CD14-positive monocyte (primary cell): ENCODE measurements around the gene GYS2. TPM values are rescaled to one million over a fixed set of nuclear protein-coding genes. Genes with fewer than 3 reads are reported as not detected.

Experiments
- DNase-seq, 3 donors: peaks; one replicate each; pipeline ENCODE4 v3.0.0-alpha.2; 2011 to 2022
- H2AFZ ChIP-seq: 2 replicates; pipeline ENCODE4 v1.6.0; 2012; ENCODE audit warnings: mild to moderate bottlenecking, low read depth, low read length, inconsistent platforms; ENCODE audit not compliant: insufficient read depth, poor library complexity, severe bottlenecking
- H3K27ac ChIP-seq, 2 donors: 1 replicate in 1 of 2; 2 replicates in 1 of 2; pipeline ENCODE4 v1.5.1; 2012 to 2013; ENCODE audit warnings: low read length in 2 of 2, control low read depth in 1 of 2, inconsistent platforms in 1 of 2, low read depth in 1 of 2, mild to moderate bottlenecking in 1 of 2
- H3K27me3 ChIP-seq, 2 donors: one replicate each; pipeline versions ENCODE4 v1.6.0 to v1.6.1; 2011 to 2013; ENCODE audit warnings: low read length in 2 of 2; ENCODE audit not compliant: control insufficient read depth in 2 of 2, insufficient read depth in 2 of 2
- H3K36me3 ChIP-seq, 2 donors: replicated peaks in 1 of 2; 1 replicate in 1 of 2; 2 replicates in 1 of 2; pipeline versions ENCODE4 v1.5.1 to v1.6.1; 2012 to 2013; ENCODE audit warnings: low read length in 2 of 2, control low read depth in 1 of 2, inconsistent platforms in 1 of 2, mild to moderate bottlenecking in 1 of 2; ENCODE audit not compliant: insufficient read depth in 2 of 2, control insufficient read depth in 1 of 2
- H3K4me1 ChIP-seq, 2 donors: 1 replicate in 1 of 2; 2 replicates in 1 of 2; pipeline versions ENCODE4 v1.5.1 to v1.6.1; 2012 to 2013; ENCODE audit warnings: low read length in 2 of 2, control low read depth in 1 of 2, inconsistent platforms in 1 of 2, mild to moderate bottlenecking in 1 of 2, moderate library complexity in 1 of 2; ENCODE audit not compliant: insufficient read depth in 2 of 2, control insufficient read depth in 1 of 2
- H3K4me2 ChIP-seq: replicated peaks from 2 replicates; pipeline ENCODE3; 2012; ENCODE audit warnings: low read length, moderate library complexity, mild to moderate bottlenecking; ENCODE audit not compliant: poor library complexity, severe bottlenecking; ENCODE audit errors: extremely low read depth
- H3K4me3 ChIP-seq, 3 experiments: fragments of 200-600 bp in 1 of 3; sonication (generic) in 1 of 3; replicated peaks in 1 of 3; 1 replicate in 2 of 3; 2 replicates in 1 of 3; pipeline ENCODE4 v1.5.1; 2011 to 2013; ENCODE audit warnings: low read length in 3 of 3, mild to moderate bottlenecking in 3 of 3, control low read depth in 2 of 3, low read depth in 2 of 3, inconsistent platforms in 1 of 3, moderate library complexity in 1 of 3
- H3K79me2 ChIP-seq: 2 replicates; pipeline ENCODE4 v1.6.0; 2012; ENCODE audit warnings: mild to moderate bottlenecking, control low read depth, inconsistent platforms, low read length, moderate library complexity; ENCODE audit not compliant: insufficient read depth
- H3K9ac ChIP-seq: 2 replicates; pipeline ENCODE4 v1.6.0; 2017; ENCODE audit warnings: low read length, mild to moderate bottlenecking; ENCODE audit not compliant: insufficient read depth, poor library complexity, severe bottlenecking
- H3K9me3 ChIP-seq, 2 donors: replicated peaks in 1 of 2; 1 replicate in 1 of 2; 2 replicates in 1 of 2; pipeline versions ENCODE4 v1.5.1 to v1.6.1; 2012 to 2013; ENCODE audit warnings: low read length in 2 of 2, control low read depth in 1 of 2; ENCODE audit not compliant: control insufficient read depth in 1 of 2, insufficient read depth in 1 of 2
- H4K20me1 ChIP-seq: 2 replicates; pipeline ENCODE4 v1.6.0; 2012; ENCODE audit warnings: mild to moderate bottlenecking, low read length, control low read depth, moderate library complexity; ENCODE audit not compliant: insufficient read depth
- H3K27ac Mint-ChIP-seq, 7 donors: one replicate each; pipeline ENCODE4 v1.8.0; 2020; ENCODE audit warnings: mild to moderate bottlenecking in 7 of 7, mixed read lengths in 7 of 7, moderate library complexity in 6 of 7, inconsistent platforms in 2 of 7
- H3K27me3 Mint-ChIP-seq, 3 donors: one replicate each; pipeline ENCODE4 v1.8.0; 2021 to 2022; ENCODE audit warnings: low read depth in 3 of 3, mild to moderate bottlenecking in 3 of 3, mixed read lengths in 3 of 3, moderate library complexity in 3 of 3, inconsistent platforms in 1 of 3
- H3K36me3 Mint-ChIP-seq, 2 donors: one replicate each; pipeline ENCODE4 v1.8.0; 2020; ENCODE audit warnings: mixed read lengths in 2 of 2, inconsistent platforms in 1 of 2, mild to moderate bottlenecking in 1 of 2
- H3K4me1 Mint-ChIP-seq: one replicate; pipeline ENCODE4 v1.8.0; 2020; ENCODE audit warnings: mild to moderate bottlenecking, mixed read lengths
- H3K4me3 Mint-ChIP-seq, 2 donors: one replicate each; pipeline ENCODE4 v1.8.0; 2020; ENCODE audit warnings: mild to moderate bottlenecking in 2 of 2, mixed read lengths in 2 of 2, moderate library complexity in 1 of 2
- H3K9me3 Mint-ChIP-seq, 7 donors: one replicate each; pipeline ENCODE4 v1.8.0; 2020 to 2022; ENCODE audit warnings: mixed read lengths in 7 of 7, mild to moderate bottlenecking in 6 of 7, moderate library complexity in 6 of 7, inconsistent platforms in 2 of 7
- CTCF ChIP-seq: fragments of 200-600 bp; IDR thresholded peaks from one replicate; pipeline ENCODE4 v1.8.0; 2022; ENCODE audit warnings: antibody characterized with exemption, mild to moderate bottlenecking
- WGBS: methylation state at CpG from one replicate; pipeline ENCODE4 v1.1.5; 2013; ENCODE audit warnings: missing lambda C conversion rate; ENCODE audit not compliant: insufficient coverage; 5-methylcytosine and 5-hydroxymethylcytosine counted together
- intact Hi-C, 2 donors: fragments of 100-400 bp; cut with micrococcal nuclease; formaldehyde crosslinking; loops; one replicate each; pipeline versions ENCODE4 v1.15.0 to v1.15.1; 2023
- polyA plus RNA-seq, 3 donors: library from polyadenylated mRNA; depleted of rRNA in 1 of 3; unstranded in 2 of 3; stranded (reverse) in 1 of 3; fragments of 300-500 nt in 2 of 3; fragments of >200 nt in 1 of 3; fragmentation: Illumina TruSeq in 2 of 3; gene quantifications; 1 replicate in 2 of 3; 2 replicates in 1 of 3; pipeline ENCODE4 v1.2.3, GENCODE V29; 2012 to 2021

Gene GYS2
- polyA plus RNA-seq, 3 donors: not detected

- Mint-ChIP-seq H3K4me1 (no peaks in the 10 kb centered on the region), H3K27ac (no peak overlapping the region), H3K4me3 (no peak overlapping the region), H3K36me3 (no peaks in the 10 kb centered on the region), H3K9me3 (peaks cover 0 to 2% (median 0%) of the 10 kb centered on the region in 7 donors), H3K27me3 (peaks cover 0 to 1% (median under 1%) of the 10 kb centered on the region in 3 donors)
- Histone ChIP-seq H2AFZ (no peak overlapping the region), H3K9ac (no peak overlapping the region), H3K27ac (no peak overlapping the region), H3K9me3 (no peaks in the 10 kb centered on the region), H3K79me2 (no peaks in the 10 kb centered on the region), H3K27me3 (no peaks in the 10 kb centered on the region), H3K4me3 (no peak overlapping the region), H3K4me2 (no peak overlapping the region), H3K4me1 (peaks cover 6 to 10% of the 10 kb centered on the region in 2 donors), H4K20me1 (no peaks in the 10 kb centered on the region), H3K36me3 (no peaks in the 10 kb centered on the region)
- intact Hi-C loops: no loop called here
- WGBS: no CpG with 5 or more reads among the region's 1 CpG
- TF ChIP-seq CTCF: no peak
- DNase-seq: no peak
Measured at GRCh38 chr12:21606175-21606574, 1.5 kb upstream of the GYS2 start.

- no peaks in the 10 kb centered on the region for H3K36me3 ChIP-seq
- H3K4me2 ChIP-seq: no peak overlapping the region
- no peaks in the 10 kb centered on the region for H3K9me3 ChIP-seq
- intact Hi-C loops: no loop called here
- Mint-ChIP-seq H3K27ac (no peak overlapping the region), H3K4me1 (no peaks in the 10 kb centered on the region), H3K4me3 (no peak overlapping the region), H3K27me3 (peaks cover 0 to 2% (median 0%) of the 10 kb centered on the region in 3 donors), H3K9me3 (no peaks in the 10 kb centered on the region), H3K36me3 (no peaks in the 10 kb centered on the region)
- no peak overlapping the region for H3K9ac ChIP-seq
- peaks cover 0 to under 1% of the 10 kb centered on the region in 2 donors for H3K4me1 ChIP-seq
- H4K20me1 ChIP-seq: no peaks in the 10 kb centered on the region
- no peak overlapping the region for H2AFZ ChIP-seq
- WGBS: no CpG with 5 or more reads among the region's 2 CpGs
- no peak overlapping the region for H3K27ac ChIP-seq
- TF ChIP-seq CTCF: no peak
- H3K79me2 ChIP-seq: no peaks in the 10 kb centered on the region
- no peaks in the 10 kb centered on the region for H3K27me3 ChIP-seq
- no peak for DNase-seq
- H3K4me3 ChIP-seq: no peak overlapping the region
Measured at GRCh38 chr12:21602774-21603173, 1.9 kb downstream of the GYS2 start.
